ENCODE data around the gene CLMN. TPM values are rescaled to one million over a fixed set of nuclear protein-coding genes. Genes with fewer than 3 reads are reported as not detected.

The CLMN gene
- total and polyA plus RNA-seq, 9 of the 15 experiments (the other 6 are each of a cell fraction or from before 2014, with no cell fraction given) = 0.01 to 0.18 (median 0.07) TPM; not detected in 4

DNA sequence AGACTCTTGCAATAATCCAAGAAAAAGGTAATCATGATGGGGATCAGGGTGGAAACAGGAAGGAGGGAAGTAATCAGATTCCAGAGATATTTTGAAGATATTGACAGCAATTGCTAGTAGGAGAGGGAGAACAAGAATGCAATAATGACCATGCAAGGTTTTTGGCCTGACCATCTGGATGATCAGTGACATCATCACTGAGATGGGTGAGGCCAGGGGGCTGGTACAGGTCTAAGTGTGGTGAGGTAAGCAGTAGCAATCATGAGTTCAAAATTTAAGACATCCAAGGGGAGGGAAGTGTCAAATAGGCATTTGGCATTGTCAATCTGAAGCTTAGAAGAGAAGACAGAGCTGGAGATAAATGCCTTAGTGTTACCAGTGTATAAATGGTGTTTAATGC lies 24.8 kb upstream of the CLMN start:
- Histone ChIP-seq H3K36me3 (ENCODE audit: control insufficient read depth, insufficient read depth, low read length) (no peaks in the 10 kb centered on the region), H3K4me1 (replicated peaks in 1 of 2; ENCODE audit: control insufficient read depth in 2 of 2, insufficient read depth in 2 of 2, low read length in 2 of 2) (no peaks in the 10 kb centered on the region), H2AFZ (ENCODE audit: low read depth, low read length) (no peak overlapping the region), H3K9ac (ENCODE audit: insufficient read depth in 1 of 2, low read depth in 2 of 2, low read length in 2 of 2) (no peak overlapping the region), H3K79me2 (ENCODE audit: control insufficient read depth, insufficient read depth, low read length) (no peaks in the 10 kb centered on the region), H3K4me2 (ENCODE audit: insufficient read depth, low read length) (no peak overlapping the region), H3K9me3 (replicated peaks; ENCODE audit: control insufficient read depth, insufficient read depth, low read depth, low read length) (no peaks in the 10 kb centered on the region), H3K27me3 (ENCODE audit: control insufficient read depth in 2 of 2, insufficient read depth in 2 of 2, low read length in 2 of 2) (no peaks in the 10 kb centered on the region; a peak in 1 of 5 replicates), H3K27ac (ENCODE audit: extremely low read depth, low read depth, low read length) (no peak overlapping the region), H3K4me3 (no peak overlapping the region), H4K20me1 (replicated peaks; ENCODE audit: control insufficient read depth, insufficient read depth, low read length) (no peaks in the 10 kb centered on the region), H3K9me1 (ENCODE audit: control insufficient read depth, insufficient read depth, low read length) (no peaks in the 10 kb centered on the region)
- DNase-seq (ENCODE audit: extremely low read depth in 1 of 4, low spot score in 3 of 4) = no peak
- POLR2A ChIA-PET = interaction anchor here (0.7 kb wide), 1 partner anchor 9 kb away, joined by 3 read pairs; no protein-coding TSS in a partner anchor
- intact Hi-C loops (cut with micrococcal nuclease) = no loop called here
- TF ChIP-seq RB1 (IDR thresholded peaks at IDR 0.05; ENCODE audit: low read depth) = no peak
- TF ChIP-seq NR2C1 (IDR thresholded peaks at IDR 0.05) = no peak
- no peak for TF ChIP-seq NR2C1 (tag; IDR thresholded peaks at IDR 0.05)
- TF ChIP-seq TAL1 (IDR thresholded peaks at IDR 0.05) = no peak
- TF ChIP-seq ZNF354B (CRISPR knock-in tag; IDR thresholded peaks at IDR 0.05) = no peak
- TF ChIP-seq ZBED1 (IDR thresholded peaks at IDR 0.05) = no peak
- no peak for TF ChIP-seq SMC3 (conservative IDR thresholded peaks at IDR 0.05; ENCODE audit: insufficient read depth, low read depth, low read length)
- no peak for TF ChIP-seq ZNF699 (CRISPR knock-in tag; IDR thresholded peaks at IDR 0.05; ENCODE audit: insufficient replicate concordance)
- TF ChIP-seq IRF2 (CRISPR knock-in tag; IDR thresholded peaks at IDR 0.05) = no peak
- TF ChIP-seq SRSF3 (IDR thresholded peaks at IDR 0.05; ENCODE audit: insufficient read depth, low read length) = no peak
- TF ChIP-seq RFX7 (CRISPR knock-in tag; IDR thresholded peaks at IDR 0.05) = no peak
- TF ChIP-seq SP2 (IDR thresholded peaks at IDR 0.05; ENCODE audit: extremely low read depth, low read depth, low read length, poor library complexity, severe bottlenecking) = no peak
- no peak for ATAC-seq
- FAIRE-seq = no peak
- CTCF ChIA-PET (ENCODE audit: low intra/inter-chr PET ratio) = no interaction called here
- in situ Hi-C loops (cut with MboI) = no loop called here
- BruUV-seq (replicated peaks) = no TSS peak

Data from K562 (cell line).